Activated CD8-positive, alpha-beta memory T cell treated with anti-CD3 and anti-CD28 coated beads, Interleukin-2, amount 50 U/mL, for 1 hour (primary cell): Measurements from ENCODE around the gene FUCA1.
"Not testable (repeated sequence)": the region's sequence is repeated elsewhere in the genome, so short reads cannot be mapped to it uniquely, and the experiment has no call there.

ENCODE experiments used
- DNase-seq: peaks from one replicate; pipeline ENCODE4 v3.0.0-alpha.2; 2020; ENCODE audit errors: extremely low read depth

FUCA1 gene

DNA sequence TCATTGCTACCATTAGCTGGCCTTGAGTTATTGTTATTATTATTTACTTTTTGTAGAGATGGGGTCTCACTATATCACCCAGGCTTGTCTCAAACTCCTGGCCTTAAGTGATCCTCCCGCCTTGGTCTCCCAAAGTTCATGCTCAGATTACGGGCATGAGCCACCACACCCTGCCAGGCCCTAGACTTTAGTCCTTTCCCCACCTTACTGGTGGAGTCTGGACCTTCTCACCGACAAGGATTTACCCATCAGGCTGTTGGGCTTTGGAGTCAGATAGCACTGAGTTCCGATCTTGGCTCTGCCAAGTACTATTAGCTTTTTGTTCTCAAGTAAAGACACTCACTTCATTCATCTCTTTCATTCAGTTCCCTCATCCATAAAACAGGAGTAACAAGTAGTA lies 27.9 kb upstream of the FUCA1 start:
- no peak for DNase-seq

DNA sequence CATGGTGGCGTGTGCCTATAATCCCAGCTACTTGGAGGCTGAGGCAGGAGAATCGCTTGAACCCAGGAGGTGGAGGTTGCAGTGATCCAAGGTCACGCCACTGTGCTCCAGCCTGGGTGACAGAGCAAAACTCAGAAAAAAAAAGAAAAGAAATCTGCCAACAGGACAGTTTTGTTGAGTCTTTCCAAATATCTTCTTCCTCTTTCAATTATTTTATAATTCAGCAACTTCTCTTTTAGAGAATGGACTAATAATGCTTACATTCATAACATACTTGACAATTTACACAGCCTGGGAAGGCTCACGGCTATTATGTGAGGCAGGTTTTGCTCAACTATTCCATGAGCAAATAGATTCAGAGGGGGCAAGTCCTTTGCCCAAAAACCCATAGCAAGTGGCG lies 27.0 kb upstream of the FUCA1 start:
- no peak for DNase-seq

DNA sequence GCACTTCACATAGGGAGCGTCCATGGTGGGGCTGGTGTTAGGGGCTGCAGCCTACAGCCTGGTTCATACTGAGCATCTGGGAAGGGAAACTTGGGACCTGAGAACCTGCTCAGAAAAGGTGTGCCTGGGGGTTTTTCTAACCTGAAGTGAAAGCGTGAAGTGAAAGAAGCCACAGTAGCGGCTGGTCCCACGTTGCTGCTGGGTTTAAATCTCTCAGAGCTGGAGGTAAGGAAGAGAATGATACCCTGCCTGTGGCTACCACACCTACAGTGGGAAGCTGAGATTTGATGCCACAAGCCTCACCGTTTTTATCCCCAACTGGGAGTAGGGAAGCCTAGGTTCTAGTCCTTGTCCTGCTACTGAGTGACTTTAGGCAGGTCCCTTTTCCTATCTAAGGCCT lies 21.0 kb upstream of the FUCA1 start:
- DNase-seq: no peak

DNA sequence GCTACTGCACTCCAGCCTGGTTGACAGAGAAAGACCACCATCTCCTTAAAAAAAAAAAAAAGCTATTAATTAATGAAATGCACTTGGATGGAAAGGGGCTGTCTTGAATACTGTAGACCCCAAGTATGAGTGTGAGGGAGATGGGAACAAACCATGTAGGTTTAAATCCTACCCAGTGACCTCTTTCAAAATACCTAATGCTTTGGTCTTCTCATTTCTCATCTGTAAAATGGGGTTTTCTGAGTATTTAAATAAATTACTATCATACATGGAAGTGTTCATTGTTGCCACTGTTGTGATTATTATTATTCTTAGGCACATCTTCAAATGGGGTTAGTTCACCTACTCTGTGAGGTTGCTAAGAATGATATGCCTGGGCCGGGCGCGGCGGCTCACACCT lies 17.1 kb upstream of the FUCA1 start:
- no peak for DNase-seq

DNA sequence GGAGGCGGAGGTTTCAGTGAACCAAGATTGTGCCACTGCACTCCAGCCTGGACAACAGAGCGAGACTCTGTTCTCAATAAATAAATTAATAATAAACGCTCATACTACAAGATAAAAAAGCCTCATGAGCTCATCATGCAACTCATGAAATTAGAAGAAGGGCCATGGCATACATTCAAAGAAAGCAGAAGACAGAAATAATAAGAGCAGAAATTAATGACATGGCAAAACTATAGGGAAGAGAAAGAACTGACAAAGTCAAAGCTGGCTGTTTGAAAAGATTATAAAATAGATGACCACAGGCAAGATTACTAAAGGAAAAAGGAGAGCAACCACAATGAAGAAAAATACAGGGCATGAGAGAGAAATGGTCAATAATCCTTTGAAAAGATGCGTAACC lies 14.7 kb upstream of the FUCA1 start:
- no peak for DNase-seq

DNA sequence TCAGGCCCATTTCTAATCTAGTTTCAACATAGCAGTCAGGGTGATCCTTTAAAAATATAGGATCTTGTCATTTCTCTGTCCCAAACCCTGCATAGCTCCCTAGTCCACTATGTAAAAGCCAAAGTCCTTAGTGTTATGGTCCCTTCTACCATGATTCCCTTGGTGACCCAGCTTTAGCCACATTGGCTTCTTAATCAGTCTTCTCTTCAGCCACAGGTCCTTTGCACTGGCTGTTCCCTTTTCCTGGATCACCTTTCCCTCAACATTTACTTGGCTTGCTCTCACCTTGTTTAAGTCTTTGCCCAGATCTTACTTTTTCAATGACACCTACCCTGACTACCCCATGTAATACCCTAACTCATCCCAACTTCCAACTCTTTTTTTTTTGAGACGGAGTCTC lies 11.7 kb upstream of the FUCA1 start:
- DNase-seq: no peak

DNA sequence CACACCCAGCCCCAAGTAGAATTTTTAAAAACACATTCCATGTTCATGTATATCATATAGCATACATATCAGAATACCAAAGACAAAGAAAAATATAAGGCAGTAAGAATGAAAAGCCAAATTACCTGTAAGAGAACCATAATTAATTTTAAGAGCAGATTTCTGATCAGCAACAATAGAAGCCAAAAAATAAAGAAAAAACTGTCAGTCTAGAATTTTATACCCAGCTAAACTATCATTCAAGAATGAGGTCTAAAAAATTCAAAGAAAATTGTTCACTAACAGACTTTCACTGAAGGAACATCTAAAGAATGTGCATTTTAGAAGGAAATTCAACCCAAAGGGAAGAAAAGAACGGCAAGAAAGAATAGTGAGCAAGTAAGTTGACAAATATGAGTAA lies 10.6 kb upstream of the FUCA1 start:
- DNase-seq: no peak

DNA sequence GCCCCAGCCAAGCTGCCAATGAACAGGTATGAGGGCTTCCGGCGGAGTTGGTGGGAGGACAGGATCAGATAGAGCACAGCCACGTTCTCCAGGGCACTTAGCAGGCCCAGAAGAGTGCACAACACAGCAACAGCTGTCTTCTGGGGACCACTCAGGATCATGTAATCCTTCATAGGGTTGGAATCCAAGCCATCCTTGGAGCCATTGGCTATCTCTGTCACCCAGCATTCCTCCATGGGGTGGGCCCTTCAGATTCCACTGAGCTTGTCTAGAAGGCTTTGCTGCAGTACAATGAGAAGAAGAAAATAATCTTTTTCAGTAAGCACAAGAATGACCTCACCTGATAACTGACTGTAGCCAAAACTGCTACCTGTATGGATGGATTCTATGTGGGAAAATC lies 7.3 kb upstream of the FUCA1 start:
- no peak for DNase-seq

DNA sequence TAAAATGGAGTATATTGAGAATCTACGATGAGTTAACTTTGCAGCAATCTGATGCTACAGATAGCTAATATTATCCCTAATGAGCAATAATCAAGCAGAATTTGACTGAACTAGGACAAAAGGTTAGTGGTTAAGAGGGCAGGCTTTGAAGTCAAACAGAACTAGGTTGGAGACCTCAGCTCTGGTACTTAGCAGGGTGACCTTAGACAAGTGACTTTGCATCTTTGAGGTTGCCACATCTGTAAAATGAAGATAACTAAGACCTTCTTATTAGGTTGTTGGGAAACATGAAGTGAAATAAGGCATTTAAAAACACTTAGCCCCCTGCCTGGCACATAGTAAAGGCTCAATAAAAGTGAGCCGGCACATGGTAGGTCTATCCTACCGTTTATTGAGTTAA lies 4.3 kb upstream of the FUCA1 start:
- DNase-seq: no peak

DNA sequence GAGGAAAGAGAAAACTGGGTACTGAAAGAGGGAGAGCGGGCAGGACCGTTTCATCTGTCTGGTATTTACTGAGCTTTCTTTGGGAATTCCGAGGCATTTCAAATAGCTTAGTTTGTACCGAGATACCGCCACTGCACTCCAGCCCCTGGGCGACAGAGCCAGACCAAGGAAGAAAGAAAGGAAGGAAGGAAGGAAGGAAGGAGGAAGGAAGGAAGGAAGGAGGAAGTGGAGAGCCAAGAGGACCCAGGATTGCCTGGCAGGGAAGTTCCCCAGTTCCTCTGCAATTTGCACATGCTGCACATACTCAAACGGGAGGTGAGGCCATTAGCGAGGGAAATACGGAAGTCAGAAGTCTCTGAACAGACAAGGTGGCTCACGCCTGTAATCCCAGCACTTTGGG lies 961 bp upstream of the FUCA1 start:
- no peak for DNase-seq

DNA sequence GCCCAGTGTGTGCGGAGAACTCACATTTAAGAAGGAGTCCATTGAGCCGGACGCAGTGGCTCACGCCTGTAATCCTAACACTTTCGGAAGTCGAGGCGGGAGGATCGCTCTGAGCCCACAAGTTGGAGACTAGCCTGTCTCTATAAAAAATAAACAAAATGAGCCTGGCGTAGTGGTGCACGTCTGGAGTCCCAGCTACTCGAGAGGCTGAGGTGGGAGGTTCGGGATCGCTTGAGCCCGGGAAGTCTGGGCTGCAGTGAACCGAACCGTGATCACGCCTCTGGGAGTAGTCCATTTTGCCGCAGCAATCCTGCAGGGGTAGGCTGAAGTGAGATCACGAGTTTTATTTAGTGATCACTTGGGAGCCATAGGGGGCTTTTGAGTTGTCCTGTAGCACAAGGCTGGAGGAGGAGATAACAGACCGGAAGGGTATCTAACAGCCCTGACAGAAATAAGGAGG lies 497 bp upstream of the FUCA1 start:
- DNase-seq: no peak

DNA sequence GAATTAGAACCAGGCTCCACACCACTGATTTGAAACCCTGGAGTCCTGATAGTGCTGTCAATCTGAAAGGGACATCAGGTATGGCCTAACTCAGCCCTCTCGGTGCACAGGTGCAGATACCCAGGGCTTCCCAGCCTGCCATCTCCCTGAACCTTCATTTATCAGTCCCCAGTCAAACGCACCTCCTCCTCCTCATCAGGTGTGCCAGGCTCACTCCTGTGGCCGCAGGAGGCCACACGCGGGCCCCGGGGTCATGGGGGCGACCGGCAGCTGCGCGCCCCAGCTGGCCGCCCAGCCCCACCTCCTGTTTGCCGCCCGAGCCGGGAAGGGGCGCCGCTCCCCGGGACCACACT lies 572 bp downstream of the FUCA1 start:
- no peak for DNase-seq

DNA sequence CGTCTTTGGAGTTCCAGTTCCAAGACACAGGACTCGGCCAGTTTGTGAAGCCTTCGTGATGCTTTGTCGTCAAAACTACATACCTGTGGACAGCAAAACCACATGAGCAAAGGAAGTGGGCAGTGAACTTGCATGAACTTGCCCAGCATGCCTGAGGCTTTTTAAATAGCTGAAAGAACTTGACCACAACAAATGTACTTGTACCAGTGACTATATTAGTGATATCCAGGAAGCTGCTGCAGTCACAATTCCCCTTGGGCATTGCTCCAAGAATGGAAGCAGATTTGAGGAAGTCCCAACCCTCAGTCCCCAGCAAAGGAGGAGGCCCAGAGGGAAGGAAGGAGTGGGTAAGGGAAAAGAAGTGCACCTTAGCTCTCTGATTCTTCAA lies 2.6 kb downstream of the FUCA1 start:
- DNase-seq: no peak

DNA sequence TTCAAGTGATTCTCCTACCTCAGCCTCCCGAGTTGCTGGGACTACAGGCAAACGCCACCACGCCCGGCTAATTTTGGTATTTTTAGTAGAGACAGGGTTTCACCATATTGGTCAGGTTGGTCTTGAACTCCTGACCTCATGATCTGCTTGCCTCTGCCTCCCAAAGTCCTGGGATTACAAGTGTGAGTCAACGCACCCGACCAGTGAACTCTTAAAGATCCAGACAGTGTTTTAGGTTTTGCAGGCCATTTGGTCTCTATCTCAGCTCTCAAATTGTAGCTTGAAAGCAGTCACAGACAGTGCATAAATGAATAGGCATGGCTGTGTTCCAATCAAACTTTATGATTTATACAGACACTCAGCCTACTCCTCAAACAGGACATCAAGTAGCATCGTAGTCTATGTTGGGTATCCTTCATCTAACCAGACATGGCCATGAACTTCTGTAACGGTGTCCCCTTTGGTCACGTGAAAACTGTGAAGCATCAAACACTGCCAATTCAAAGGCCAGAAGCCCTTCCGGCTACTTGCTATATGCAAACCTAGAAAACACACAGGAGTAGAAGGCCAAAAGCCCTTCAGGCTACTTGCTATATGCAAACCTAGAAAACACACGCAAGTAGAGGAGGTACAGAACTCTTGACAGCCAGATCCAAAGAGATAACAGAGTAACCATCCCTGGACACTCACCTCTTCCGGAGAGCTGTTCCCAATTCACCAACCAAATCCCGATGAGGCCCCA lies 3.1 kb downstream of the FUCA1 start:
- no peak for DNase-seq

DNA sequence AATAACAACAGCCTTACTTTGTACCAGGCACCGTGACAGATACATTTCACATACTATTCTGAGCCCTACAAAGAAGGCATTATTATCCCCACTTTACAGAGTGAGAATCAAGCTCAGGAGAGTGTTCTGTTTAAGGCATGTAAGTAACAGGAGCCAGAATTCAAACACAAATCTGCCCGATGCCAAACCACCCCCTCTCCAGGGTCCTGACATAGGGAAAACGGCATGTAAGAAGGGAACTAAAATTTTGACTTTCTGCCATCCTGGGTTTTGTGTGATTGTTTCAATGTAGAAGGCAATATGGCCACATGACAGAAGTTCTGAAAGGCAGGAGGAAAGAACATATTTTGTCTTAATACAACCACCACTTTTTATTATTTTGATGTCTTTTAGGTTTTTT lies 5.5 kb downstream of the FUCA1 start:
- no peak for DNase-seq

DNA sequence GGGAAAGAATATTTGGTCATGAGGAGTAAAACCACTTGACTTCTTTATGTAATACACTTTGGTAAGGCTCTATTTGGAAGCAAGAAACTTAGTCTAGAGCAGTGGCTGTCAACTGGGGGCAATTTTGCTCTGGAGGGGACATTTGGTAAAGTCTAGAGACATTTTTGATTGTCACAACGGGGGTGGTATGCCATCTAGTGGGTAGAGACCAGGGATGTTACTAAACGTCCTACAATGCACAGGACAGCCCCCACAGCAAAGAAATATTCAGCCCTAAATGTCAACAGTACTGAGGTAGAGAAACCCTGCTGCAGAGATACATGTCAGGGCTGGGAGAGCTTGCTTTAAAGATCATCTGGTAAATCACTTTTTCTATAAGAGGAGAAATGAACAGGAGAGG lies 13.5 kb downstream of the FUCA1 start:
- DNase-seq: no peak

DNA sequence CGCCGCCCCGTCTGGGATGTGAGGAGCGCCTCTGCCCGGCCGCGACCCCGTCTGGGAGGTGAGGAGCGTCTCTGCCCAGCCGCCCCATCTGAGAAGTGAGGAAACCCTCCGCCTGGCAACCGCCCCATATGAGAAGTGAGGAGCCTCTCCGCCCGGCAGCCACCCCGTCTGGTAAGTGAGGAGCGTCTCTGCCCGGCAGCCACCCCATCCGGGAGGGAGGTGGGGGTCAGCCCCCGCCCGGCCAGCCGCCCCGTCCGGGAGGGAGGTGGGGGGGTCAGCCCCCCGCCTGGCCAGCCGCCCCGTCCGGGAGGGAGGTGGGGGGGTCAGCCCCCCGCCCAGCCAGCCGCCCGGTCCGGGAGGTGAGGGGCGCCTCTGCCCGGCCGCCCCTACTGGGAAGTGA lies 15.0 kb downstream of the FUCA1 start:
- not testable (repeated sequence) for DNase-seq

DNA sequence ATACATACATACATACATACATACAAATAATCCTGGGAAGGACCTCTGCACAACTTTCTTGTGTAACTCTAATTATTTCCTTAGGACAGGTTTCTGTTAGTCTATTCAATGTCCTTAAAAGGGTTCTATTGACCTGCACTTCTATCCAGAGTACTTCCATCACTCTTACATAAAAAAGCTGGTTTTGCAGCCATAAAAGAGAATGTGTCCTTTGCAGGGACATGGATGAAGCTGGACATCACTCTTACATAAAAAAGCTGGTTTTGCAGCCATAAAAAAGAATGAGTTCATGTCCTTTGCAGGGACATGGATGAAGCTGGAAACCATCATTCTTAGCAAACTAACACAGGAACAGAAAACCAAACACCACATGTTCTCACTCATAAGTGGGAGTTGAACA lies 16.7 kb downstream of the FUCA1 start:
- not testable (repeated sequence) for DNase-seq

DNA sequence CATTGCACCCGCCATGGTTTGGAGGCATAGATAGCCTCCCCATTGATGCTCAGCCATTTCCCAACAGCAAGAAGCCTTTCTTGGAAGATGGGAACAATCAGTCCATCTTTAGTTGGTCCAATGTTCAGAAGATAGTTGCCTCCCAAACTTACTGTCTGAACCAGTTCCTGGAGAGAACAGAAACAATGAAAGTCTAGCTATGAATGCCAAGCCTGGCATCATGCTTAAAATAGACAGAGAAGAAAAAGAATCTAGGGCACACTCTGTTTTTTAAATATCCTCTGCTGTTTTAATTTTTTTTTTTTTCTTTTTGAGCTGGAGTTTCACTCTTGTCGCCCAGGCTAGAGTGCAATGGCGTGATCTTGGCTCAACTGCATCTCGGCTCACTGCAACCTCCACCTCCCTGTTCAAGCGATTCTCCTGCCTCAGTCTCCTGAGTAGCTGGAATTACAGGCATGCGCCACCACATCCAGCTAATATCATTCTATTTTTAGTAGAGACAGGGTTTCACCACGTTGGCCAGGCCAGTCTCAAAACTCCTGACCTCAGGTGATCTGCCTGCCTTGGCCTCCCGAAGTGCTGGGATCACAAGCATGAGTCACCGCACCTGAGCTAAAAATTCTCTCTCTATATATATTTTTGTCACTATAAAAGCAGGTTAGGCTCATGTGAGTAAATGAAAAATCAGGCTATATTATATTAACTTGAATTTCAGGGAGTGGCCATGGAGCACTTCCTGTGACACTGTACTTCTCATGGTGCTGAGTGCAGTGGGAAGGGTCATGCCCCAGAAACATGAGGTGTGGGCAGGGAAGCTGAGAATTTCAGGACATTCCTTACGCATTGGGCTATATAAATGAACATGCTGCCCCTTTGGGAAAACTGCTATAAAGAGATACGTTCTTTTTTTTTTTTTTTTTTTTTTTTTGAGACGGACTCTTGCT lies 19.1 kb downstream of the FUCA1 start:
- DNase-seq: no peak

DNA sequence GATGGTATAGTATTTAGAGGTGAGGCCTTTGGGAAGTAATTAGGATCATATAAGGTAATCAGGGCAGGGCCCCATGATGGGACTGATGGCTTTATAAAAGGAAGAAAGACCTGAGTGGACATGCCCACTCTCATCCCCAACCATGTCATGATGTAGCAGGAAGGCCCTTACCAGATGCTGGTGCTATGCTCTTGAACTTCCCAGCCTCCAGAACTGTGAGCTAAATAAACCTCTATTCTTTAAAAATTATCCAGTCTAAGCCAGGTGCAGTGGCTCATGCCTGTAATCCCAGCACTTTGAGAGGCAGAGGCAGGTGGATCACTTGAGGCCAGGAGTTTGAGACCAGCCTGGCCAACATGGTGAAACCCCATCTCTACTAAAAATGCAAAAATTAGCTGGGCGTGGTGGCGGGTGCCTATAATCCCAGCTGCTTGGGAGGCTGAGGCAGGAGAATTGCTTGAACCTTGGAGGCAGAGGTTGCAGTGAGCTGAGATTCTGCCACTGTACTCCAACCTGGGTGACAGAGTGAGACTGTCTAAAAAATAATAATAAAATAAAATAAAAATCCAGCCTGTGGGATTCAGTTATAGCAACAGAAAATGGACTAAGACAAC lies 20.5 kb downstream of the FUCA1 start:
- not testable (repeated sequence) for DNase-seq

DNA sequence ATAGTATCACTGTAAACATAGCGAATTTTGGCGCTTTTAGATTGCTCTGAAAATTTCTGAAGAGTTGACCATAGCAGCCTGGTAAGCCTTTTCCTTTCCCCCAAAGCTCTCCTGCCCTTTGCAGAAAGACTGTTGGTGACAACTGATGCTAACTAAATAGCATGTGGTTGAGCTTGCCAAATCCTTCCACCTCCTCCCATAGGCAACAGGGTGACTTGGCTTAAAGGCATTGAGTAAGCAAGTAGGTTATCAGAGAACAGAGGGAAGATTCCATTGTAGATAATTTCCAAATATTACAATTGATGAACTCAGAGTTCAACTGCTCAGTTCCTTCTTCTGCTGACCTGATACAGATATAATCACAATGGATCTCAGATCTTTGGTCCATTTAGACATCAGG lies 22.9 kb downstream of the FUCA1 start:
- no peak for DNase-seq

DNA sequence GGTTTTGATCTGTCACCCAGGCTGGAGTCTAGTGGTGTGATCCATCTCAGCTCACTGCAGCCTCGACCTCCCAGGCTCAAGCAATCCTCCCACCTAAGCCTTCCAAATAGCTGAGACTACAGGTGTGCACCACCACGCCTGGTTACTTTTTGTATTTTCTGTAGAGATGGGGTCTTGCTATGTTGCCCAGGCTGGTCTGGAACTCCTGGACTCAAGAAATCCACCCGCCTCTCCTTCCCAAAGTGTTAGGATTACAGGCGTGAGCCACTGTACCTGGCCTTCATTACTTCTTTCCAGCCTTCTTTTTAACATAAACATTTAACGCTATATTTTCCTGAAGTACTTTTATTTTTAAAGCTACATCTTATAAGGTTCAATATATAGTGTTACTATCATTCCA lies 24.4 kb downstream of the FUCA1 start:
- no peak for DNase-seq

DNA sequence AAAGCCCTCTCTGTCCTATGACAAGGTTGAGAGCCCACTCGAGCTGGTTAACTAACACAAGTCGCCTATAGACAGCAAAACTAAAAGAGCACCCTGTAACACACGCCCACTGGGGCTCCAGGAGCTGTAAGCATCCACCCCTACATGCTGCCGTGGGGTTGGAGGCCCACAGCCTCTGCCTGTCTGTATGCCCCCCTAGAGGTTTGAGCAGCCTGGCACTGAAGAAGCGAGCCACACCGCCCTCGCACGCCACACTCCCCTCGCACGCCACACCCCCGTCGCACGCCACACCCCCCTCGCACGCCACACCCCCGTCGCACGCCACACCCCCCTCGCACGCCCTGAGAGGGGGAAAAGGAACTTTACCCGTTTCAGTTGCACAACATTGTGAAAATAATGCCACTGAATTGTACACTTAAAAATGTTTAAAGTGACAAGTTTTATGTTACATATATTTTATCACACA lies 29.7 kb downstream of the FUCA1 start:
- peak; percentile 45 for DNase-seq
